Endothelial cell of umbilical vein (primary cell): ENCODE measurements around the gene ICAM5. TPM values are rescaled to one million over a fixed set of nuclear protein-coding genes. Genes with fewer than 3 reads are reported as not detected.

Source experiments
- BruUV-seq: library from RNA; stranded (reverse); fragments of 400-500 nt; replicated peaks from 2 replicates; lab custom pipeline; 2021; lab: Mats Ljungman, UMichigan
- CTCF ChIA-PET: fragments of 300-600, 350-600 bp; sonication (Branson Sonifier 250); formaldehyde crosslinking; loops from one replicate; lab custom pipeline; 2021; ENCODE audit warnings: antibody characterized with exemption, inconsistent platforms; lab: Charles Lee
- POLR2A ChIA-PET: fragments of 300-600, 350-600 bp; sonication (Branson Sonifier 250); formaldehyde crosslinking; loops from one replicate; lab custom pipeline; 2021; ENCODE audit warnings: antibody characterized with exemption, inconsistent platforms; lab: Charles Lee
- DNase-seq: peaks from one replicate; pipeline ENCODE4 v3.0.0-alpha.2; 2011; ENCODE audit warnings: low read depth, low spot score
- FAIRE-seq: peaks from 2 replicates; lab custom pipeline; 2011; peaks lifted over from hg19 to GRCh38; lab: Jason Lieb, UNC
- H2AFZ ChIP-seq: 2 replicates; pipeline ENCODE4 v1.6.0; 2012; ENCODE audit warnings: low read depth, low read length, control low read depth, inconsistent platforms
- H3K27ac ChIP-seq: 2 replicates; pipeline ENCODE4 v1.5.1; 2011; ENCODE audit warnings: low read depth, mild to moderate bottlenecking, control low read depth, low read length, moderate library complexity; ENCODE audit not compliant: insufficient read depth
- H3K27me3 ChIP-seq, 2 experiments: 2 replicates each; pipeline versions ENCODE4 v1.6.0 to v1.6.1; 2011; ENCODE audit warnings: low read length in 2 of 2, mixed read lengths in 1 of 2; ENCODE audit not compliant: control insufficient read depth in 2 of 2, insufficient read depth in 2 of 2
- H3K36me3 ChIP-seq, 2 experiments: 2 replicates in 1 of 2; 3 replicates in 1 of 2; pipeline ENCODE4 v1.5.1; 2011; ENCODE audit warnings: low read length in 2 of 2, mild to moderate bottlenecking in 1 of 2, moderate library complexity in 1 of 2; ENCODE audit not compliant: control insufficient read depth in 2 of 2, insufficient read depth in 2 of 2; ENCODE audit errors: extremely low read depth in 1 of 2
- H3K4me1 ChIP-seq: 3 replicates; pipeline ENCODE4 v1.5.1; 2011; ENCODE audit warnings: mild to moderate bottlenecking, low read length; ENCODE audit not compliant: control insufficient read depth, insufficient read depth; ENCODE audit errors: extremely low read depth
- H3K4me2 ChIP-seq: 2 replicates; pipeline ENCODE4 v1.6.1; 2011; ENCODE audit warnings: low read length, control low read depth, mixed read lengths; ENCODE audit not compliant: insufficient read depth
- H3K4me3 ChIP-seq, 3 experiments: fragments of 200-600 bp in 1 of 3; sonication (generic), shearing (Covaris generic) in 1 of 3; replicated peaks in 1 of 3; 2 replicates each; pipeline ENCODE4 v1.5.1; 2011 to 2016; ENCODE audit warnings: control low read depth in 3 of 3, low read length in 3 of 3, mild to moderate bottlenecking in 2 of 3, inconsistent platforms in 1 of 3, low read depth in 1 of 3, moderate library complexity in 1 of 3; ENCODE audit not compliant: insufficient read depth in 1 of 3
- H3K79me2 ChIP-seq: 2 replicates; pipeline ENCODE4 v1.6.0; 2012; ENCODE audit warnings: low read length, inconsistent platforms; ENCODE audit not compliant: control insufficient read depth, insufficient read depth
- H3K9ac ChIP-seq: replicated peaks from 2 replicates; pipeline ENCODE3; 2011; ENCODE audit warnings: low read length, control low read depth; ENCODE audit not compliant: insufficient read depth; ENCODE audit errors: extremely low read depth
- H3K9me1 ChIP-seq: replicated peaks from 3 replicates; pipeline ENCODE4 v1.6.0; 2011; ENCODE audit warnings: mild to moderate bottlenecking, low read length; ENCODE audit not compliant: control insufficient read depth, insufficient read depth; ENCODE audit errors: extremely low read depth
- H3K9me3 ChIP-seq: replicated peaks from 2 replicates; pipeline ENCODE4 v1.5.1; 2012; ENCODE audit warnings: low read length, inconsistent platforms; ENCODE audit not compliant: control insufficient read depth, insufficient read depth
- H4K20me1 ChIP-seq: replicated peaks from 2 replicates; pipeline ENCODE3; 2011; ENCODE audit warnings: mild to moderate bottlenecking, low read length; ENCODE audit not compliant: control insufficient read depth, insufficient read depth; ENCODE audit errors: extremely low read depth
- CTCF ChIP-seq, 2 donors: IDR thresholded peaks; 1 replicate in 1 of 2; 2 replicates in 1 of 2; pipeline ENCODE4 v1.5.1; 2011; ENCODE audit warnings: low read length in 2 of 2, mild to moderate bottlenecking in 2 of 2, moderate library complexity in 2 of 2, control low read depth in 1 of 2, inconsistent platforms in 1 of 2, low read depth in 1 of 2; ENCODE audit not compliant: insufficient read depth in 1 of 2; ENCODE audit errors: extremely low read depth in 1 of 2
- EZH2 ChIP-seq: IDR thresholded peaks from 2 replicates; pipeline ENCODE4 v1.6.1; 2012; ENCODE audit warnings: borderline replicate concordance, low read depth, mild to moderate bottlenecking, moderate library complexity, low read length, inconsistent platforms; ENCODE audit not compliant: severe bottlenecking
- FOS ChIP-seq: IDR thresholded peaks from 2 replicates; pipeline ENCODE4 v1.6.1; 2011; ENCODE audit warnings: mild to moderate bottlenecking, low read length, moderate library complexity, borderline replicate concordance; ENCODE audit not compliant: insufficient read depth
- GATA2 ChIP-seq: IDR thresholded peaks from 2 replicates; pipeline ENCODE4 v1.7.0; 2011; ENCODE audit warnings: low read depth, mild to moderate bottlenecking, moderate library complexity, mixed read lengths, low read length; ENCODE audit not compliant: insufficient read length, insufficient read depth
- JUN ChIP-seq: IDR thresholded peaks from 2 replicates; pipeline ENCODE4 v1.6.1; 2011; ENCODE audit warnings: borderline replicate concordance, low read depth; ENCODE audit not compliant: insufficient read length, insufficient read depth
- MAX ChIP-seq: IDR thresholded peaks from 2 replicates; pipeline ENCODE4 v1.6.1; 2011; ENCODE audit not compliant: insufficient read depth, insufficient read length
- MYC ChIP-seq: IDR thresholded peaks from one replicate; pipeline ENCODE4 v1.6.1; 2011; ENCODE audit warnings: mild to moderate bottlenecking, low read depth, low read length
- POLR2A ChIP-seq: IDR thresholded peaks from 2 replicates; pipeline ENCODE4 v1.6.1; 2012; ENCODE audit warnings: low read depth, mild to moderate bottlenecking, control low read depth, low read length
- POLR2AphosphoS5 ChIP-seq: IDR thresholded peaks from 2 replicates; pipeline ENCODE4 v1.6.1; 2012; ENCODE audit warnings: low read depth, mild to moderate bottlenecking, control low read depth, low read length, moderate library complexity; ENCODE audit not compliant: insufficient read depth
- dilution Hi-C: fragments of 300-500 bp; cut with MboI; formaldehyde crosslinking; loops from one replicate; pipeline ENCODE4 v1.15.0; 2019; ENCODE audit warnings: low sequenced_read_pairs; ENCODE audit not compliant: extremely low pct_ligation_motif_present
- intact Hi-C: fragments of 100-400 bp; cut with micrococcal nuclease; formaldehyde crosslinking; loops from one replicate; pipeline ENCODE4 v1.10.0; 2022
- polyA plus RNA-seq, 4 experiments: library from polyadenylated mRNA; depleted of rRNA in 3 of 4; stranded (reverse) in 3 of 4; unstranded in 1 of 4; fragments of >200 nt; gene quantifications; 2 replicates each; pipeline versions ENCODE4 v1.2.1 to v1.2.3, GENCODE V29; 2011 to 2012; ENCODE audit warnings: missing spikeins in 1 of 4
- total RNA-seq: library from RNA; stranded (reverse); gene quantifications from 2 replicates; pipeline ENCODE4 v1.2.3, GENCODE V29; 2021

The ICAM5 gene
- total and polyA plus RNA-seq, 2 donors (not counting 3 experiments of a cell fraction or from before 2014, with no cell fraction given), result 0.10 to 0.40 TPM

DNA sequence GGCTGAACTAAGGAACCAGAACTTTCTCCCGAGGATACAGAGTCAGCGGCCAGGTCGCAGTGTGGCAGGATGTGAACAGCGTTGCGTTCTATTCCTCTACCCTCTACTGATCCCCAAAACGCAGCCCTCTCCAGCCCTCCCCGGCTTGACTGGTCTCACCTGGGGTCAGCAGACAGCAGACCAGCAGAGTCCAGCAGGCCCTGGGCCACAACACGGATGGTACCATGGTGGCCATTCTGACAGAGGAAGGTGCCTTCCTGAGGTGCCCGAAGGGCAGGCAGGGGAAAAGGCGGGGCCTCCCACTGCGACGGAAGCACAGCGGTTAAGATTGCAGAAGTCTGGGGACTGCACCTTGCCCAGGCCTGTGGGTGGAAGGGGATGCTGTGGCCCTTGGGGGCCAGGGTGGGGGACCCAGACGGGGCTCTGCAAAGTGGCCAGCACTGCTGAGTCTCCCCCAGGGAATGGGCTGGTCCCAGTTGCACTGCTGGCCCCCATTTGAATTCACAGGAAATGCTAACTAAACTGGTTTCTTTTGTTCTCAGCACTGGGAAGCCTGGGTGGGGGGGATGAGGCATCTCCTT is 49.7 kb downstream of the ICAM5 start, which contains the start of gene ICAM3:
TSS of gene ICAM3 (minus strand) at position 245 of the 581 bp plus-strand sequence. CDS start at position 235, 10 bp downstream.
- intact Hi-C loops, result no loop called here
- CTCF ChIA-PET, result no interaction called here
- Histone ChIP-seq H3K79me2 (no peaks in the 10 kb centered on the region), H4K20me1 (no peaks in the 10 kb centered on the region), H3K4me2 (no peak within 1 kb of the TSS), H3K9me3 (no peaks in the 10 kb centered on the region), H2AFZ (peak within 1 kb of the TSS; percentile 55), H3K4me1 (peaks cover 2% of the 10 kb centered on the region), H3K9me1 (no peaks in the 10 kb centered on the region), H3K27ac (no peak within 1 kb of the TSS), H3K36me3 (no peaks in the 10 kb centered on the region), H3K9ac (no peak within 1 kb of the TSS), H3K27me3 (no peaks in the 10 kb centered on the region), H3K4me3 (no peak within 1 kb of the TSS)
- TF ChIP-seq MYC (no peak), EZH2 (no peak), POLR2AphosphoS5 (no peak), GATA2 (no peak), CTCF (IDR thresholded peaks at IDR 0.05; ENCODE audit: extremely low read depth in 1 of 2, insufficient read depth in 1 of 2, low read depth in 1 of 2, low read length in 2 of 2) (no peak), POLR2A (no peak), MAX (no peak), FOS (no peak), JUN (no peak)
- dilution Hi-C loops, result no loop called here
- no TSS peak for BruUV-seq
- POLR2A ChIA-PET, result no interaction called here
- DNase-seq (no peak), FAIRE-seq (no peak)
